Measurements from ENCODE around the gene FAM53A. TPM values are rescaled to one million over a fixed set of nuclear protein-coding genes. Genes with fewer than 3 reads are reported as not detected.

Gene FAM53A
- total RNA-seq, 4 donors from 2014 or later: 1.2 to 18.4 (median 4.9) TPM

GRCh38 chr4:1593458-1593857, 90.7 kb downstream of the FAM53A start:
- H3K27ac ChIP-seq: no peak overlapping the region
- H3K36me3 ChIP-seq: no peaks in the 10 kb centered on the region
- WGBS, 2 donors (ENCODE audit: low coverage in 1 of 2): 27 to 53% methylated on average over 11 to 19 of the region's 19 CpGs
- H3K9me3 ChIP-seq: peaks cover 0 to 47% (median 0%) of the 10 kb centered on the region in 3 donors
- ATAC-seq: no peak
- TF ChIP-seq POLR2AphosphoS5 (IDR thresholded peaks at IDR 0.05): no peak
- TF ChIP-seq POLR2A (IDR thresholded peaks at IDR 0.05): no peak
- TF ChIP-seq CTCF (IDR thresholded peaks at IDR 0.05): no peak
- TF ChIP-seq EP300 (IDR thresholded peaks at IDR 0.05): no peak
- H3K27me3 ChIP-seq: peaks cover 61% of the 10 kb centered on the region
- H3K4me3 ChIP-seq: no peak overlapping the region
- no peaks in the 10 kb centered on the region for H3K4me1 ChIP-seq

GRCh38 chr4:1592709-1593417, 91.2 kb downstream of the FAM53A start:
- WGBS, 2 donors (ENCODE audit: low coverage in 1 of 2): no CpG with 5 or more reads among the region's 62 CpGs
- peaks cover 55% of the 10 kb centered on the region for H3K27me3 ChIP-seq

GRCh38 chr4:1592068-1592708, 91.9 kb downstream of the FAM53A start:
- WGBS, 2 donors (ENCODE audit: low coverage in 1 of 2): 55 to 71% methylated on average over 1 to 6 of the region's 36 CpGs
- Histone ChIP-seq H3K4me3 (no peak overlapping the region), H3K9me3 (peaks cover 0 to 49% (median 0%) of the 10 kb centered on the region in 3 donors), H3K27me3 (peaks cover 50% of the 10 kb centered on the region), H3K36me3 (no peaks in the 10 kb centered on the region), H3K27ac (no peak overlapping the region), H3K4me1 (no peaks in the 10 kb centered on the region)
- no peak for ATAC-seq
- TF ChIP-seq EP300 (IDR thresholded peaks at IDR 0.05) (no peak), CTCF (IDR thresholded peaks at IDR 0.05) (no peak), POLR2AphosphoS5 (IDR thresholded peaks at IDR 0.05) (no peak), POLR2A (IDR thresholded peaks at IDR 0.05) (no peak)

More at GRCh38 chr4:1592709-1593417, 91.2 kb downstream of the FAM53A start:
- Histone ChIP-seq H3K4me1 (no peaks in the 10 kb centered on the region), H3K27ac (no peak overlapping the region), H3K4me3 (no peak overlapping the region), H3K9me3 (peaks cover 0 to 49% (median 0%) of the 10 kb centered on the region in 3 donors), H3K36me3 (no peaks in the 10 kb centered on the region)
- no peak for ATAC-seq
- TF ChIP-seq POLR2A (IDR thresholded peaks at IDR 0.05): no peak
- TF ChIP-seq CTCF (IDR thresholded peaks at IDR 0.05): no peak
- TF ChIP-seq POLR2AphosphoS5 (IDR thresholded peaks at IDR 0.05): no peak
- no peak for TF ChIP-seq EP300 (IDR thresholded peaks at IDR 0.05)

GRCh38 chr4:1591107-1591506, 93.0 kb downstream of the FAM53A start:
- no peak for ATAC-seq
- H3K36me3 ChIP-seq: no peaks in the 10 kb centered on the region
- TF ChIP-seq EP300 (IDR thresholded peaks at IDR 0.05) (no peak), CTCF (IDR thresholded peaks at IDR 0.05) (no peak), POLR2AphosphoS5 (IDR thresholded peaks at IDR 0.05) (no peak), POLR2A (IDR thresholded peaks at IDR 0.05) (no peak)
- peaks cover 40% of the 10 kb centered on the region for H3K27me3 ChIP-seq
- no peaks in the 10 kb centered on the region for H3K4me1 ChIP-seq
- no peak overlapping the region for H3K4me3 ChIP-seq
- WGBS, 2 donors (ENCODE audit: low coverage in 1 of 2): 78 to 100% methylated on average over 2 to 3 of the region's 3 CpGs
- H3K27ac ChIP-seq: no peak overlapping the region
- peaks cover 0 to 49% (median 0%) of the 10 kb centered on the region in 3 donors for H3K9me3 ChIP-seq

Measured in gastroesophageal sphincter (tissue), 4 donors.